Measurements from ENCODE around the gene CCDC152. TPM values are rescaled to one million over a fixed set of nuclear protein-coding genes. Genes with fewer than 3 reads are reported as not detected.

Gene CCDC152
- total and polyA plus RNA-seq, 10 of the 15 experiments (the other 5 are each of a cell fraction or from before 2014, with no cell fraction given) = 0.12 to 25.8 (median 13.5) TPM

DNA sequence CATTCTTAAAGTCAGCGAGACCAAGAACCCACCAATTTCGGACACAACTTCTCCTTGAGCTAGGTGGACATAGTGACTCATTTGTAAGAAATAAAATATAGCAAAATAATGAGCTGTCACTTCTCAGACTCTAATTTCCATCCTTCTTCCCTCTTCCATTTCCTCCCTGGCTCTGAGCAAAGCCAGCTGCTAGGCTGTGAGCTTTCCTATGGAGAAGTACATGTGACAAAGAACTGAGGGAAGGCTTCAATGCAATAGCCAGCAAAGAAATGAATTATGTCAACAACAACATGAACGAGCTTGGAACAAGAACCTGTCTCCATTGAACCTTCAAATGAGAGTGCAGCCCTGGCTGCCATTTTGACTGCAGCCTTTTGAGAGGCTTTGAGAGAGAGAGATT lies 81.0 kb downstream of the CCDC152 start:
- FAIRE-seq = no peak
- RAD21 ChIA-PET (ENCODE audit: unreplicated experiment) = no interaction called here
- Histone ChIP-seq H3K36me3 (ENCODE audit: control insufficient read depth in 2 of 2, insufficient read depth in 2 of 2, low read length in 1 of 2) (no peaks in the 10 kb centered on the region), H3K4me3 (no peak overlapping the region), H3K79me2 (ENCODE audit: control insufficient read depth, insufficient read depth, low read length) (no peaks in the 10 kb centered on the region), H3K4me2 (ENCODE audit: control insufficient read depth, insufficient read depth) (no peak overlapping the region), H2AFZ (ENCODE audit: control insufficient read depth, low read depth, low read length) (no peak overlapping the region), H4K20me1 (ENCODE audit: control insufficient read depth, insufficient read depth) (no peaks in the 10 kb centered on the region), H3K27ac (ENCODE audit: control insufficient read depth, insufficient read depth) (no peak overlapping the region), H3K4me1 (ENCODE audit: control insufficient read depth, insufficient read depth, low read length) (no peaks in the 10 kb centered on the region), H3K9me3 (replicated peaks; ENCODE audit: control insufficient read depth, insufficient read depth, low read length) (no peaks in the 10 kb centered on the region), H3K9ac (ENCODE audit: control insufficient read depth, insufficient read depth, low read length) (no peak overlapping the region), H3K27me3 (replicated peaks in 1 of 2; ENCODE audit: control insufficient read depth in 2 of 2, insufficient read depth in 2 of 2, low read length in 1 of 2) (0 out of 4 replicates have a peak, but pooled peaks cover 0 to 2% of the 10 kb centered on the region in 2 experiments)
- intact Hi-C loops (cut with micrococcal nuclease; ENCODE audit: unreplicated experiment) = no loop called here
- ATAC-seq = no peak
- no peak for DNase-seq (ENCODE audit: low read depth, low spot score)
- CTCF ChIA-PET = interaction anchor here (1.3 to 1.9 kb wide), 3 partner anchors 11 to 71 kb away, joined by 3 to 5 read pairs (median 4); no protein-coding TSS in a partner anchor
- no TSS peak for BruUV-seq (replicated peaks)
- in situ Hi-C loops (cut with MboI) = no loop called here
- TF ChIP-seq SREBF1 (IDR thresholded peaks at IDR 0.05; ENCODE audit: low read length) = no peak
- TF ChIP-seq E2F4 (IDR thresholded peaks at IDR 0.05; ENCODE audit: low read depth, low read length) = no peak
- no peak for TF ChIP-seq JUND (IDR thresholded peaks at IDR 0.05; ENCODE audit: low read depth, low read length)
- TF ChIP-seq KAT2A (conservative IDR thresholded peaks at IDR 0.05; ENCODE audit: control insufficient read depth, low read depth, low read length) = no peak
- no peak for TF ChIP-seq RCOR1 (conservative IDR thresholded peaks at IDR 0.05; ENCODE audit: low read depth, low read length)
- no peak for TF ChIP-seq EGR1 (IDR thresholded peaks at IDR 0.05; ENCODE audit: borderline replicate concordance in 1 of 2, low read depth in 2 of 2, low read length in 2 of 2)
- no peak for TF ChIP-seq STAT3 (IDR thresholded peaks at IDR 0.05; ENCODE audit: low read depth, low read length)
- no peak for TF ChIP-seq TBL1XR1 (IDR thresholded peaks at IDR 0.05; ENCODE audit: low read depth, low read length)
- WGBS (ENCODE audit: insufficient coverage, insufficient replicate concordance, low lambda C conversion rate, missing lambda C conversion rate) = 25% methylated on average over 3 of the region's 3 CpGs
- SMC1A ChIA-PET (ENCODE audit: uncharacterized antibody, unreplicated experiment) = interaction anchor here (0.7 to 1.5 kb wide), 4 partner anchors 11 to 41 kb away, joined by 3 to 4 read pairs (median 3); no protein-coding TSS in a partner anchor
- POLR2A ChIA-PET = interaction anchor here (1.3 kb wide), 1 partner anchor 15 kb away, joined by 3 read pairs; no protein-coding TSS in a partner anchor
